HG03558 (cell line): Measurements from ENCODE around the gene HASPIN.
A peak's percentile ranks its signal among the peaks of the same experiment; 100 is the strongest.

Experiments
- ATAC-seq: cut with Tn5 transposase; IDR thresholded peaks from one replicate; pipeline ENCODE4 v1.9.1; 2021; ENCODE audit warnings: moderate number of reproducible peaks; ENCODE audit not compliant: unreplicated experiment; ENCODE audit errors: extremely low read depth

Gene HASPIN

GRCh38 chr17:3723556-3724377, at the start of gene HASPIN:
TSS of gene HASPIN (plus strand) at chr17:3723903. CDS start at chr17:3723936, 33 bp downstream.
- peak; percentile 48 for ATAC-seq

- ATAC-seq: no peak
Measured at GRCh38 chr17:3675886-3676285, 47.8 kb upstream of the HASPIN start.

- ATAC-seq: no peak
Measured at GRCh38 chr17:3678095-3678820, 45.4 kb upstream of the HASPIN start.

GRCh38 chr17:3678821-3679530, 44.7 kb upstream of the HASPIN start:
- ATAC-seq: no peak

GRCh38 chr17:3679531-3680126, 44.1 kb upstream of the HASPIN start:
- no peak for ATAC-seq

- ATAC-seq: no peak
Measured at GRCh38 chr17:3681057-3681456, 42.6 kb upstream of the HASPIN start.

- ATAC-seq: no peak
Measured at GRCh38 chr17:3681565-3681964, 42.1 kb upstream of the HASPIN start.

GRCh38 chr17:3682033-3682432, 41.7 kb upstream of the HASPIN start:
- ATAC-seq: no peak

GRCh38 chr17:3683054-3683511, 40.6 kb upstream of the HASPIN start:
- ATAC-seq: no peak

- no peak for ATAC-seq
Measured at GRCh38 chr17:3685174-3685573, 38.5 kb upstream of the HASPIN start.

- ATAC-seq: no peak
Measured at GRCh38 chr17:3688027-3688553, 35.6 kb upstream of the HASPIN start.

- ATAC-seq: no peak
Measured at GRCh38 chr17:3688852-3689261, 34.8 kb upstream of the HASPIN start.

GRCh38 chr17:3689262-3690093, 34.2 kb upstream of the HASPIN start:
- ATAC-seq: no peak

GRCh38 chr17:3690094-3690715, 33.5 kb upstream of the HASPIN start:
- ATAC-seq: no peak

- ATAC-seq: no peak
Measured at GRCh38 chr17:3691617-3692067, 32.1 kb upstream of the HASPIN start.

GRCh38 chr17:3692346-3692745, 31.4 kb upstream of the HASPIN start:
- ATAC-seq: no peak

- no peak for ATAC-seq
Measured at GRCh38 chr17:3693141-3693540, 30.6 kb upstream of the HASPIN start.

- ATAC-seq: peak; percentile 37
Measured at GRCh38 chr17:3693829-3694231, 29.9 kb upstream of the HASPIN start.
